NT2/D1 (cell line): Measurements from ENCODE around the gene CCSAP.

Experiments used
- SUZ12 ChIP-seq: IDR thresholded peaks from 2 replicates; pipeline ENCODE4 v1.6.1; 2011; ENCODE audit not compliant: insufficient read length, insufficient read depth; ENCODE audit errors: extremely low read depth
- YY1 ChIP-seq: IDR thresholded peaks from 2 replicates; pipeline ENCODE4 v1.6.1; 2011; ENCODE audit not compliant: insufficient read length, insufficient read depth

DNA sequence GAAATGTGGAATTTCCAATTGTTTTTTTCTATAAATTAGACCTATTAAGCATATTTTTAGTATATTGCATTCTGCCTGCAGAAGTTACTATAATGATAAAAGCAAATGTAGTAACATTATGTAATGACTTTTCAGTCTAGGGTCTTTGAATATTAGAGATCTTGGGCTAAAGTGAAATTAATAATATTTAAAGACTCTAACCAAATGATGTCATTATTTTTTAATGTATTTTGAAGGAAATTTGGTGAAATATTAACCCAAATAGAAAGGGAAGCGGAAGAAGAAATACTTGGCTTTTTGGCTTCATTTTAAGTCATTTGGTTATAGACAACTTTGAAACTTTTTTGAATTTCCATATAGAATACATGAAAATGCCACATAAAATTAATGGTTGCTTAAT is 45.1 kb downstream of the CCSAP start:
- no peak for TF ChIP-seq YY1
- no peak for TF ChIP-seq SUZ12
